WTC11 (cell line): ENCODE data around the gene MEGF10. TPM values are rescaled to one million over a fixed set of nuclear protein-coding genes. Genes with fewer than 3 reads are reported as not detected.

Experiments used
- ATAC-seq: fragments of 200-7000 bp; cut with Tn5 transposase; 2 replicates; pipeline ENCODE4 v1.10.0; 2021; ENCODE audit warnings: mild to moderate bottlenecking, moderate library complexity
- CTCF ChIA-PET: fragments of 300-600 bp; sonication (Branson Sonifier 250); formaldehyde crosslinking; loops from one replicate; lab custom pipeline; 2021; ENCODE audit warnings: antibody characterized with exemption; lab: Charles Lee
- POLR2A ChIA-PET: fragments of 350-600 bp; sonication (Branson Sonifier 250); formaldehyde crosslinking; loops from one replicate; lab custom pipeline; 2021; ENCODE audit warnings: antibody characterized with exemption; lab: Charles Lee
- DNase-seq: peaks from one replicate; pipeline ENCODE4 v3.0.0; 2021; ENCODE audit warnings: low spot score
- H3K27ac Mint-ChIP-seq: 2 replicates; pipeline ENCODE4 v1.8.0; 2021; ENCODE audit warnings: mixed read lengths
- H3K27me3 Mint-ChIP-seq: 2 replicates; pipeline ENCODE4 v1.8.0; 2021; ENCODE audit warnings: low read depth, mild to moderate bottlenecking, moderate library complexity, mixed read lengths
- H3K36me3 Mint-ChIP-seq: 2 replicates; pipeline ENCODE4 v1.8.0; 2021; ENCODE audit warnings: mixed read lengths
- H3K4me1 Mint-ChIP-seq: 2 replicates; pipeline ENCODE4 v1.8.0; 2022; ENCODE audit warnings: mixed read lengths
- H3K4me3 Mint-ChIP-seq: 2 replicates; pipeline ENCODE4 v1.8.0; 2021; ENCODE audit warnings: mild to moderate bottlenecking, moderate library complexity, mixed read lengths
- H3K9me3 Mint-ChIP-seq: 2 replicates; pipeline ENCODE4 v1.8.0; 2021; ENCODE audit warnings: mixed read lengths
- CBFB ChIP-seq: sonication (generic); formaldehyde crosslinking; IDR thresholded peaks from 2 replicates; pipeline ENCODE4 v1.8.1; 2022; ENCODE audit warnings: mild to moderate bottlenecking, low read depth, missing genetic modification reagents
- ELF4 ChIP-seq: sonication (generic); formaldehyde crosslinking; IDR thresholded peaks from 2 replicates; pipeline ENCODE4 v1.8.1; 2022; ENCODE audit warnings: low read depth, mild to moderate bottlenecking, moderate library complexity, missing genetic modification reagents
- FOXP1 ChIP-seq: sonication (generic); formaldehyde crosslinking; IDR thresholded peaks from 2 replicates; pipeline ENCODE4 v1.8.0; 2022; ENCODE audit warnings: missing genetic modification reagents, mild to moderate bottlenecking, moderate library complexity, borderline replicate concordance
- GTF2I ChIP-seq: fragments of 250-450 bp; sonication (Bioruptor Pico); conservative IDR thresholded peaks from 2 replicates; pipeline ENCODE4 v1.4.0; 2021; ENCODE audit warnings: mild to moderate bottlenecking
- HMGA2 ChIP-seq: fragments of 250-450 bp; sonication (Bioruptor Pico); IDR thresholded peaks from 2 replicates; pipeline ENCODE4 v1.4.0; 2021; ENCODE audit warnings: mild to moderate bottlenecking, moderate library complexity
- MXD4 ChIP-seq: fragments of 250-450 bp; sonication (Bioruptor Pico); IDR thresholded peaks from 2 replicates; pipeline ENCODE4 v1.8.0; 2021; ENCODE audit warnings: mild to moderate bottlenecking, moderate library complexity, borderline replicate concordance
- NR3C1 ChIP-seq: sonication (generic); formaldehyde crosslinking; conservative IDR thresholded peaks from 2 replicates; pipeline ENCODE4 v1.8.1; 2023; ENCODE audit warnings: low read depth, mild to moderate bottlenecking, missing genetic modification reagents
- OVOL2 ChIP-seq: fragments of 250-450 bp; sonication (Bioruptor Pico); IDR thresholded peaks from 2 replicates; pipeline ENCODE4 v1.9.0; 2021; ENCODE audit warnings: mild to moderate bottlenecking, borderline replicate concordance
- RELA ChIP-seq: sonication (generic); formaldehyde crosslinking; IDR thresholded peaks from 2 replicates; pipeline ENCODE4 v1.8.1; 2022; ENCODE audit warnings: missing genetic modification reagents, mild to moderate bottlenecking, borderline replicate concordance
- RORB ChIP-seq: fragments of 250-450 bp; sonication (Bioruptor Pico); IDR thresholded peaks from 2 replicates; pipeline ENCODE4 v1.9.0; 2021; ENCODE audit warnings: mild to moderate bottlenecking
- SOX15 ChIP-seq: fragments of 250-450 bp; sonication (Bioruptor Pico); IDR thresholded peaks from 2 replicates; pipeline ENCODE4 v1.9.0; 2021; ENCODE audit warnings: mild to moderate bottlenecking
- TEAD1 ChIP-seq: sonication (generic); formaldehyde crosslinking; IDR thresholded peaks from 2 replicates; pipeline ENCODE4 v1.8.0; 2022; ENCODE audit warnings: mild to moderate bottlenecking, missing genetic modification reagents
- ZNF317 ChIP-seq: sonication (generic); formaldehyde crosslinking; IDR thresholded peaks from 2 replicates; pipeline ENCODE4 v1.8.1; 2023; ENCODE audit warnings: low read depth, mild to moderate bottlenecking, moderate library complexity, missing genetic modification reagents, borderline replicate concordance
- ZNF416 ChIP-seq: fragments of 250-450 bp; sonication (Bioruptor Pico); IDR thresholded peaks from 2 replicates; pipeline ENCODE4 v1.9.0; 2021; ENCODE audit warnings: mild to moderate bottlenecking, inconsistent platforms
- total RNA-seq: library from RNA; stranded (reverse); gene quantifications from 3 replicates; pipeline ENCODE4 v1.2.3, GENCODE V29; 2021
- TF ChIP-seq, protein P1 (sequence below): fragments of 250-450 bp; sonication (Bioruptor Pico); IDR thresholded peaks from 2 replicates; pipeline ENCODE4 v2.1.2; 2022; ENCODE audit warnings: mild to moderate bottlenecking, moderate library complexity
- TF ChIP-seq, protein P2 (sequence below): sonication (generic); formaldehyde crosslinking; IDR thresholded peaks from 2 replicates; pipeline ENCODE4 v1.8.1; 2023; ENCODE audit warnings: mild to moderate bottlenecking, missing genetic modification reagents
- TF ChIP-seq, protein P3 (sequence below): fragments of 250-450 bp; sonication (Bioruptor Pico); IDR thresholded peaks from 2 replicates; pipeline ENCODE4 v1.9.0; 2021; ENCODE audit warnings: mild to moderate bottlenecking
- TF ChIP-seq, protein P4 (sequence below): fragments of 250-450 bp; sonication (Bioruptor Pico); IDR thresholded peaks from 2 replicates; pipeline ENCODE4 v1.8.0; 2021; ENCODE audit warnings: mild to moderate bottlenecking
- TF ChIP-seq, protein P5 (sequence below): sonication (generic); formaldehyde crosslinking; IDR thresholded peaks from 2 replicates; pipeline ENCODE4 v1.8.1; 2022; ENCODE audit warnings: missing genetic modification reagents, borderline replicate concordance
- TF ChIP-seq, protein P6 (sequence below): fragments of 250-450 bp; sonication (Bioruptor Pico); IDR thresholded peaks from 2 replicates; pipeline ENCODE4 v1.9.0; 2021; ENCODE audit warnings: mild to moderate bottlenecking, borderline replicate concordance
- TF ChIP-seq, protein P7 (sequence below): sonication (generic); formaldehyde crosslinking; IDR thresholded peaks from 2 replicates; pipeline ENCODE4 v1.8.1; 2022; ENCODE audit warnings: mild to moderate bottlenecking, moderate library complexity, missing genetic modification reagents

MEGF10 gene
- total RNA-seq, 1 experiment from 2014 or later, result 24.5 TPM

DNA sequence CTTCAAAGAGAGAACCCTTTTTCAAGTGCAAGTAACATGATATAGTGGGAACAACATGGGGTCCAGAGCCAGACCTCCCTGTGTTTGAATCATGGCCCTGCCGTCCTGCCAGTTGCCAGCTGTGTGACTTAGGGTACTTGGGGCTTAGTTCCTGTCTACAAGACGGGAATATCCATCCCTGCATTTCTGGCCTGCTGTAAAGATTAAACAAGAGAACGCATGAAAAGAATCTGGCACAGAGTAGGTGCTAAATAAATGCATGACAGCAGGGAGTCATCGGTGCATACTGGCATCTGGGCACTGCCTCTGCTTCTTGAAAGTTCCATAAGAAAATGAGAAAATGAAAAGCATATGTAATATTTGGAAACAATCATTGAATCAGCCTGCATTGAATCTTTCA is 149.0 kb downstream of the MEGF10 start:
- no peaks in the 10 kb centered on the region for H3K27me3 Mint-ChIP-seq
- H3K27ac Mint-ChIP-seq, result no peak overlapping the region
- DNase-seq, result no peak
- POLR2A ChIA-PET, result no interaction called here
- H3K36me3 Mint-ChIP-seq, result no peaks in the 10 kb centered on the region
- TF ChIP-seq MXD4 (CRISPR knock-in tag), result no peak
- TF ChIP-seq NR3C1 (CRISPR knock-in tag), result no peak
- ATAC-seq, result no peak
- no peaks in the 10 kb centered on the region for H3K9me3 Mint-ChIP-seq
- H3K4me1 Mint-ChIP-seq, result 0 out of 2 replicates have a peak, but pooled peaks cover 6% of the 10 kb centered on the region
- H3K4me3 Mint-ChIP-seq, result no peak overlapping the region
- CTCF ChIA-PET, result interaction anchor here (0.6 kb wide), 1 partner anchor 725 kb away, joined by 3 read pairs; no protein-coding TSS in a partner anchor

DNA sequence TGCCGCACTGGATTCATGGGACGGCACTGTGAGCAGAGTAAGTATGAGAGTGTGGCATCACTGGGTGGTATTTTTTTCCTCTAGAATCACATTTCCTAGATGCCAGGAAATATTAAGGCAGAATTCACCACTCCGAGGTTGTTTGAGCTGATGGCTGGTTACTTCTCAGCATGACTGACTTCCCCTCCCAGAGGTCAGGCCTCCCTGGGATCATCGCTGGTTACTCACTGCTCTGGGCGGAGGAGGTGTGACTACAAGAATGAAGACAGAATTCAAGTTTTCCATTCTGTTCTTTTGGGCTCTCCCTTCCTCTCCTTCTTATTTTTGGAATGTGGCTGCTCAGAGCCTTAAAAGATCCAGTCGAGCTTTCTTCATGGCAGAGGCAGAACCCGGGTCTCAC is 150.2 kb downstream of the MEGF10 start:
- ATAC-seq, result no peak
- CTCF ChIA-PET, result no interaction called here
- no peaks in the 10 kb centered on the region for H3K9me3 Mint-ChIP-seq
- H3K27me3 Mint-ChIP-seq, result no peaks in the 10 kb centered on the region
- no peaks in the 10 kb centered on the region for H3K36me3 Mint-ChIP-seq
- H3K27ac Mint-ChIP-seq, result no peak overlapping the region
- POLR2A ChIA-PET, result no interaction called here
- DNase-seq, result no peak
- H3K4me1 Mint-ChIP-seq, result 0 out of 2 replicates have a peak, but pooled peaks cover 6% of the 10 kb centered on the region
- no peak overlapping the region for H3K4me3 Mint-ChIP-seq
- TF ChIP-seq, protein P1, sequence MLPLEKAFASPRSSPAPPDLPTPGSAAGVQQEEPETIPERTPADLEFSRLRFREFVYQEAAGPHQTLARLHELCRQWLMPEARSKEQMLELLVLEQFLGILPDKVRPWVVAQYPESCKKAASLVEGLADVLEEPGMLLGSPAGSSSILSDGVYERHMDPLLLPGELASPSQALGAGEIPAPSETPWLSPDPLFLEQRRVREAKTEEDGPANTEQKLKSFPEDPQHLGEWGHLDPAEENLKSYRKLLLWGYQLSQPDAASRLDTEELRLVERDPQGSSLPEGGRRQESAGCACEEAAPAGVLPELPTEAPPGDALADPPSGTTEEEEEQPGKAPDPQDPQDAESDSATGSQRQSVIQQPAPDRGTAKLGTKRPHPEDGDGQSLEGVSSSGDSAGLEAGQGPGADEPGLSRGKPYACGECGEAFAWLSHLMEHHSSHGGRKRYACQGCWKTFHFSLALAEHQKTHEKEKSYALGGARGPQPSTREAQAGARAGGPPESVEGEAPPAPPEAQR (CRISPR knock-in tag), result no peak
- no peak for TF ChIP-seq ZNF416
- TF ChIP-seq, protein P2, sequence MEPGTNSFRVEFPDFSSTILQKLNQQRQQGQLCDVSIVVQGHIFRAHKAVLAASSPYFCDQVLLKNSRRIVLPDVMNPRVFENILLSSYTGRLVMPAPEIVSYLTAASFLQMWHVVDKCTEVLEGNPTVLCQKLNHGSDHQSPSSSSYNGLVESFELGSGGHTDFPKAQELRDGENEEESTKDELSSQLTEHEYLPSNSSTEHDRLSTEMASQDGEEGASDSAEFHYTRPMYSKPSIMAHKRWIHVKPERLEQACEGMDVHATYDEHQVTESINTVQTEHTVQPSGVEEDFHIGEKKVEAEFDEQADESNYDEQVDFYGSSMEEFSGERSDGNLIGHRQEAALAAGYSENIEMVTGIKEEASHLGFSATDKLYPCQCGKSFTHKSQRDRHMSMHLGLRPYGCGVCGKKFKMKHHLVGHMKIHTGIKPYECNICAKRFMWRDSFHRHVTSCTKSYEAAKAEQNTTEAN (CRISPR knock-in tag), result no peak
- TF ChIP-seq, protein P3, sequence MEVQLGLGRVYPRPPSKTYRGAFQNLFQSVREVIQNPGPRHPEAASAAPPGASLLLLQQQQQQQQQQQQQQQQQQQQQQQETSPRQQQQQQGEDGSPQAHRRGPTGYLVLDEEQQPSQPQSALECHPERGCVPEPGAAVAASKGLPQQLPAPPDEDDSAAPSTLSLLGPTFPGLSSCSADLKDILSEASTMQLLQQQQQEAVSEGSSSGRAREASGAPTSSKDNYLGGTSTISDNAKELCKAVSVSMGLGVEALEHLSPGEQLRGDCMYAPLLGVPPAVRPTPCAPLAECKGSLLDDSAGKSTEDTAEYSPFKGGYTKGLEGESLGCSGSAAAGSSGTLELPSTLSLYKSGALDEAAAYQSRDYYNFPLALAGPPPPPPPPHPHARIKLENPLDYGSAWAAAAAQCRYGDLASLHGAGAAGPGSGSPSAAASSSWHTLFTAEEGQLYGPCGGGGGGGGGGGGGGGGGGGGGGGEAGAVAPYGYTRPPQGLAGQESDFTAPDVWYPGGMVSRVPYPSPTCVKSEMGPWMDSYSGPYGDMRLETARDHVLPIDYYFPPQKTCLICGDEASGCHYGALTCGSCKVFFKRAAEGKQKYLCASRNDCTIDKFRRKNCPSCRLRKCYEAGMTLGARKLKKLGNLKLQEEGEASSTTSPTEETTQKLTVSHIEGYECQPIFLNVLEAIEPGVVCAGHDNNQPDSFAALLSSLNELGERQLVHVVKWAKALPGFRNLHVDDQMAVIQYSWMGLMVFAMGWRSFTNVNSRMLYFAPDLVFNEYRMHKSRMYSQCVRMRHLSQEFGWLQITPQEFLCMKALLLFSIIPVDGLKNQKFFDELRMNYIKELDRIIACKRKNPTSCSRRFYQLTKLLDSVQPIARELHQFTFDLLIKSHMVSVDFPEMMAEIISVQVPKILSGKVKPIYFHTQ (CRISPR knock-in tag), result no peak
- no peak for TF ChIP-seq RELA (CRISPR knock-in tag)
- TF ChIP-seq CBFB (CRISPR knock-in tag), result no peak
- TF ChIP-seq GTF2I (CRISPR knock-in tag), result no peak
- TF ChIP-seq SOX15, result no peak
- no peak for TF ChIP-seq RORB
- TF ChIP-seq ELF4, result no peak
- TF ChIP-seq, protein P4, sequence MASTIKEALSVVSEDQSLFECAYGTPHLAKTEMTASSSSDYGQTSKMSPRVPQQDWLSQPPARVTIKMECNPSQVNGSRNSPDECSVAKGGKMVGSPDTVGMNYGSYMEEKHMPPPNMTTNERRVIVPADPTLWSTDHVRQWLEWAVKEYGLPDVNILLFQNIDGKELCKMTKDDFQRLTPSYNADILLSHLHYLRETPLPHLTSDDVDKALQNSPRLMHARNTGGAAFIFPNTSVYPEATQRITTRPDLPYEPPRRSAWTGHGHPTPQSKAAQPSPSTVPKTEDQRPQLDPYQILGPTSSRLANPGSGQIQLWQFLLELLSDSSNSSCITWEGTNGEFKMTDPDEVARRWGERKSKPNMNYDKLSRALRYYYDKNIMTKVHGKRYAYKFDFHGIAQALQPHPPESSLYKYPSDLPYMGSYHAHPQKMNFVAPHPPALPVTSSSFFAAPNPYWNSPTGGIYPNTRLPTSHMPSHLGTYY (CRISPR knock-in tag), result no peak
- TF ChIP-seq FOXP1 (CRISPR knock-in tag), result no peak
- no peak for TF ChIP-seq OVOL2
- TF ChIP-seq, protein P5, sequence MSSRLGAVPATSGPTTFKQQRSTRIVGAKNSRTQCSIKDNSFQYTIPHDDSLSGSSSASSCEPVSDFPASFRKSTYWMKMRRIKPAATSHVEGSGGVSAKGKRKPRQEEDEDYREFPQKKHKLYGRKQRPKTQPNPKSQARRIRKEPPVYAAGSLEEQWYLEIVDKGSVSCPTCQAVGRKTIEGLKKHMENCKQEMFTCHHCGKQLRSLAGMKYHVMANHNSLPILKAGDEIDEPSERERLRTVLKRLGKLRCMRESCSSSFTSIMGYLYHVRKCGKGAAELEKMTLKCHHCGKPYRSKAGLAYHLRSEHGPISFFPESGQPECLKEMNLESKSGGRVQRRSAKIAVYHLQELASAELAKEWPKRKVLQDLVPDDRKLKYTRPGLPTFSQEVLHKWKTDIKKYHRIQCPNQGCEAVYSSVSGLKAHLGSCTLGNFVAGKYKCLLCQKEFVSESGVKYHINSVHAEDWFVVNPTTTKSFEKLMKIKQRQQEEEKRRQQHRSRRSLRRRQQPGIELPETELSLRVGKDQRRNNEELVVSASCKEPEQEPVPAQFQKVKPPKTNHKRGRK, result no peak
- TF ChIP-seq, protein P6, sequence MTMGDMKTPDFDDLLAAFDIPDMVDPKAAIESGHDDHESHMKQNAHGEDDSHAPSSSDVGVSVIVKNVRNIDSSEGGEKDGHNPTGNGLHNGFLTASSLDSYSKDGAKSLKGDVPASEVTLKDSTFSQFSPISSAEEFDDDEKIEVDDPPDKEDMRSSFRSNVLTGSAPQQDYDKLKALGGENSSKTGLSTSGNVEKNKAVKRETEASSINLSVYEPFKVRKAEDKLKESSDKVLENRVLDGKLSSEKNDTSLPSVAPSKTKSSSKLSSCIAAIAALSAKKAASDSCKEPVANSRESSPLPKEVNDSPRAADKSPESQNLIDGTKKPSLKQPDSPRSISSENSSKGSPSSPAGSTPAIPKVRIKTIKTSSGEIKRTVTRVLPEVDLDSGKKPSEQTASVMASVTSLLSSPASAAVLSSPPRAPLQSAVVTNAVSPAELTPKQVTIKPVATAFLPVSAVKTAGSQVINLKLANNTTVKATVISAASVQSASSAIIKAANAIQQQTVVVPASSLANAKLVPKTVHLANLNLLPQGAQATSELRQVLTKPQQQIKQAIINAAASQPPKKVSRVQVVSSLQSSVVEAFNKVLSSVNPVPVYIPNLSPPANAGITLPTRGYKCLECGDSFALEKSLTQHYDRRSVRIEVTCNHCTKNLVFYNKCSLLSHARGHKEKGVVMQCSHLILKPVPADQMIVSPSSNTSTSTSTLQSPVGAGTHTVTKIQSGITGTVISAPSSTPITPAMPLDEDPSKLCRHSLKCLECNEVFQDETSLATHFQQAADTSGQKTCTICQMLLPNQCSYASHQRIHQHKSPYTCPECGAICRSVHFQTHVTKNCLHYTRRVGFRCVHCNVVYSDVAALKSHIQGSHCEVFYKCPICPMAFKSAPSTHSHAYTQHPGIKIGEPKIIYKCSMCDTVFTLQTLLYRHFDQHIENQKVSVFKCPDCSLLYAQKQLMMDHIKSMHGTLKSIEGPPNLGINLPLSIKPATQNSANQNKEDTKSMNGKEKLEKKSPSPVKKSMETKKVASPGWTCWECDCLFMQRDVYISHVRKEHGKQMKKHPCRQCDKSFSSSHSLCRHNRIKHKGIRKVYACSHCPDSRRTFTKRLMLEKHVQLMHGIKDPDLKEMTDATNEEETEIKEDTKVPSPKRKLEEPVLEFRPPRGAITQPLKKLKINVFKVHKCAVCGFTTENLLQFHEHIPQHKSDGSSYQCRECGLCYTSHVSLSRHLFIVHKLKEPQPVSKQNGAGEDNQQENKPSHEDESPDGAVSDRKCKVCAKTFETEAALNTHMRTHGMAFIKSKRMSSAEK (CRISPR knock-in tag), result no peak
- TF ChIP-seq, protein P7, sequence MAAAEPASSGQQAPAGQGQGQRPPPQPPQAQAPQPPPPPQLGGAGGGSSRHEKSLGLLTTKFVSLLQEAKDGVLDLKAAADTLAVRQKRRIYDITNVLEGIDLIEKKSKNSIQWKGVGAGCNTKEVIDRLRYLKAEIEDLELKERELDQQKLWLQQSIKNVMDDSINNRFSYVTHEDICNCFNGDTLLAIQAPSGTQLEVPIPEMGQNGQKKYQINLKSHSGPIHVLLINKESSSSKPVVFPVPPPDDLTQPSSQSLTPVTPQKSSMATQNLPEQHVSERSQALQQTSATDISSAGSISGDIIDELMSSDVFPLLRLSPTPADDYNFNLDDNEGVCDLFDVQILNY (CRISPR knock-in tag), result no peak
- TF ChIP-seq ZNF317 (CRISPR knock-in tag), result no peak
- TF ChIP-seq TEAD1 (CRISPR knock-in tag), result no peak
- TF ChIP-seq HMGA2 (CRISPR knock-in tag), result no peak
